ACC112 (cell line): ENCODE results near the gene NT5DC2.

ENCODE experiments used
- H2AFZ ChIP-seq: fragments of 200-600 bp; sonication (generic); one replicate; pipeline ENCODE4 v1.6.0; 2017; ENCODE audit warnings: antibody characterized with exemption, low read length; ENCODE audit not compliant: unreplicated experiment
- H3K27ac ChIP-seq: fragments of 200-600 bp; sonication (generic); 2 replicates; pipeline ENCODE4 v1.5.1; 2014; ENCODE audit warnings: low read depth, mild to moderate bottlenecking, antibody characterized with exemption, low read length, moderate library complexity
- H3K27me3 ChIP-seq: fragments of 200-600 bp; sonication (generic); 2 replicates; pipeline ENCODE4 v1.6.1; 2014; ENCODE audit warnings: mild to moderate bottlenecking, antibody characterized with exemption, low read length, moderate library complexity, mixed read lengths; ENCODE audit not compliant: insufficient read depth
- H3K36me3 ChIP-seq: fragments of 200-600 bp; sonication (generic); 2 replicates; pipeline ENCODE4 v1.6.1; 2016; ENCODE audit warnings: mild to moderate bottlenecking, antibody characterized with exemption, low read length, moderate library complexity, mixed read lengths; ENCODE audit not compliant: insufficient read depth
- H3K4me1 ChIP-seq: fragments of 200-600 bp; sonication (generic); one replicate; pipeline ENCODE4 v1.6.1; 2016; ENCODE audit warnings: low read length, mixed read lengths; ENCODE audit not compliant: insufficient read depth, unreplicated experiment, control insufficient read depth
- H3K4me3 ChIP-seq: fragments of 200-600 bp; sonication (generic); 2 replicates; pipeline ENCODE4 v1.5.1; 2014; ENCODE audit warnings: mild to moderate bottlenecking, low read depth, low read length
- H3K79me2 ChIP-seq: fragments of 200-600 bp; sonication (generic); one replicate; pipeline ENCODE4 v1.6.0; 2016; ENCODE audit warnings: low read length; ENCODE audit not compliant: control insufficient read depth, unreplicated experiment, insufficient read depth

NT5DC2 gene

GRCh38 chr3:52523386-52524257 lies 10.0 kb downstream of the NT5DC2 start:
- Histone ChIP-seq H2AFZ (no peak overlapping the region), H3K79me2 (no peaks in the 10 kb centered on the region), H3K4me1 (peaks cover 8% of the 10 kb centered on the region), H3K36me3 (peaks cover 5% of the 10 kb centered on the region; the same call in 1 of the 2 replicates), H3K4me3 (no peak overlapping the region), H3K27ac (no peak overlapping the region), H3K27me3 (no peaks in the 10 kb centered on the region)

GRCh38 chr3:52522651-52523251 lies 10.9 kb downstream of the NT5DC2 start:
- Histone ChIP-seq H3K4me3 (no peak overlapping the region), H3K36me3 (no peaks in the 10 kb centered on the region), H3K79me2 (no peaks in the 10 kb centered on the region), H3K27ac (no peak overlapping the region), H3K27me3 (no peaks in the 10 kb centered on the region), H2AFZ (no peak overlapping the region), H3K4me1 (peaks cover 8% of the 10 kb centered on the region)

DNA sequence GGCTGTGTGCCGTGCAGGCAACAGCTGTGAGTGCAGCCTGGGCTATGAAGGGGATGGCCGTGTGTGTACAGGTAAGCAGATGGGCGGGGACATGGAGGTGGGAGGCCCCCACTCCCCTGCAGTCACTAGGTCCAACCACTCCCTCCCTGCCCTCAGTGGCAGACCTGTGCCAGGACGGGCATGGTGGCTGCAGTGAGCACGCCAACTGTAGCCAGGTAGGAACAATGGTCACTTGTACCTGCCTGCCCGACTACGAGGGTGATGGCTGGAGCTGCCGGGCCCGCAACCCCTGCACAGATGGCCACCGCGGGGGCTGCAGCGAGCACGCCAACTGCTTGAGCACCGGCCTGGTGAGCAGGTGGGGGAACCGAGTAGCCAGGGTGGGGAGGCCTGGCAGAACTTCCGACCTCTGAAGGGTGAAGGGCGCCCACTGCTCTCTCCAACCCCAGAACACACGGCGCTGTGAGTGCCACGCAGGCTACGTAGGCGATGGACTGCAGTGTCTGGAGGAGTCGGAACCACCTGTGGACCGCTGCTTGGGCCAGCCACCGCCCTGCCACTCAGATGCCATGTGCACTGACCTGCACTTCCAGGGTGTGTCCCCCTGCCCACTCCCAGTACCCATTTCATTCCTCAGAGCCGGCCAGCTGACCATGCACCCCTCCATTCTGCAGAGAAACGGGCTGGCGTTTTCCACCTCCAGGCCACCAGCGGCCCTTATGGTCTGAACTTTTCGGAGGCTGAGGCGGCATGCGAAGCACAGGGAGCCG lies 11.6 kb downstream of the NT5DC2 start:
- Histone ChIP-seq H2AFZ (no peak overlapping the region), H3K79me2 (no peaks in the 10 kb centered on the region), H3K4me1 (peaks cover 4% of the 10 kb centered on the region), H3K36me3 (no peaks in the 10 kb centered on the region), H3K27ac (no peak overlapping the region), H3K4me3 (no peak overlapping the region), H3K27me3 (no peaks in the 10 kb centered on the region)

GRCh38 chr3:52521488-52521824 lies 12.2 kb downstream of the NT5DC2 start:
- no peak overlapping the region for H3K27ac ChIP-seq
- no peak overlapping the region for H3K4me3 ChIP-seq
- no peaks in the 10 kb centered on the region for H3K4me1 ChIP-seq
- H3K36me3 ChIP-seq, result no peaks in the 10 kb centered on the region
- H3K27me3 ChIP-seq, result no peaks in the 10 kb centered on the region
- H3K79me2 ChIP-seq, result no peaks in the 10 kb centered on the region
- no peak overlapping the region for H2AFZ ChIP-seq

GRCh38 chr3:52520716-52521487 lies 12.8 kb downstream of the NT5DC2 start:
- Histone ChIP-seq H3K27ac (no peak overlapping the region), H3K36me3 (no peaks in the 10 kb centered on the region), H2AFZ (no peak overlapping the region), H3K27me3 (no peaks in the 10 kb centered on the region), H3K4me3 (no peak overlapping the region), H3K4me1 (no peaks in the 10 kb centered on the region), H3K79me2 (no peaks in the 10 kb centered on the region)

DNA sequence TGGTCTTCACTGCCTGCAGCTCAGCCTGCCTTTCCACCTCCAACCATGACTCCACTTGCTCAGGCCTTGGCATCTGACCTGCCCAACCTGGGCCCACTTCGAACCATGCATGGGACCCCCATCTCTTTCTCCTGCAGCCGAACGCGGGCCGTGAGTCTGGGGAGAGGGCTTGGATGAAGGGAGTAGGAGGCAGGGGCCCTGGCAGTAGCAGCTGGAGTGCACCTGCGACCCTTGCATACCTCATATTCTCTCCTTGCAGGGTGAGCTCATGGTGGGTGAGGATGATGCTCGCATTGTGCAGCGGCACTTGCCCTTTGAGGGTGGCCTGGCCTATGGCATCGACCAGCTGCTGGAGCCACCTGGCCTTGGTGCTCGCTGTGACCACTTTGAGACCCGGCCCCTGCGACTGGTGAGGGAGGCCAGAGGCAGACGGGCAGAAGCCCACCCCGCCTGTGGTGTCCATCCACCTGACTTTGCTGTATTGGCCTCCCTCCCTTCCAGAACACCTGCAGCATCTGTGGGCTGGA lies 13.5 kb downstream of the NT5DC2 start:
- Histone ChIP-seq H3K4me3 (no peak overlapping the region), H3K4me1 (no peaks in the 10 kb centered on the region), H3K27me3 (no peaks in the 10 kb centered on the region)

GRCh38 chr3:52519445-52520140 lies 14.1 kb downstream of the NT5DC2 start:
- Histone ChIP-seq H2AFZ (no peak overlapping the region), H3K36me3 (no peaks in the 10 kb centered on the region), H3K79me2 (no peaks in the 10 kb centered on the region), H3K27ac (no peak overlapping the region), H3K4me3 (no peak overlapping the region), H3K27me3 (no peaks in the 10 kb centered on the region), H3K4me1 (no peaks in the 10 kb centered on the region)

More for the DNA sequence above, 13.5 kb downstream of the NT5DC2 start:
- H3K27ac ChIP-seq, result no peak overlapping the region
- no peaks in the 10 kb centered on the region for H3K36me3 ChIP-seq
- no peak overlapping the region for H2AFZ ChIP-seq
- H3K79me2 ChIP-seq, result no peaks in the 10 kb centered on the region

GRCh38 chr3:52518723-52519444 lies 14.8 kb downstream of the NT5DC2 start:
- Histone ChIP-seq H3K36me3 (no peaks in the 10 kb centered on the region), H2AFZ (peak overlapping the region; percentile 50), H3K4me3 (peak overlapping the region; percentile 42), H3K27ac (no peak overlapping the region), H3K79me2 (no peaks in the 10 kb centered on the region), H3K27me3 (no peaks in the 10 kb centered on the region), H3K4me1 (no peaks in the 10 kb centered on the region)

DNA sequence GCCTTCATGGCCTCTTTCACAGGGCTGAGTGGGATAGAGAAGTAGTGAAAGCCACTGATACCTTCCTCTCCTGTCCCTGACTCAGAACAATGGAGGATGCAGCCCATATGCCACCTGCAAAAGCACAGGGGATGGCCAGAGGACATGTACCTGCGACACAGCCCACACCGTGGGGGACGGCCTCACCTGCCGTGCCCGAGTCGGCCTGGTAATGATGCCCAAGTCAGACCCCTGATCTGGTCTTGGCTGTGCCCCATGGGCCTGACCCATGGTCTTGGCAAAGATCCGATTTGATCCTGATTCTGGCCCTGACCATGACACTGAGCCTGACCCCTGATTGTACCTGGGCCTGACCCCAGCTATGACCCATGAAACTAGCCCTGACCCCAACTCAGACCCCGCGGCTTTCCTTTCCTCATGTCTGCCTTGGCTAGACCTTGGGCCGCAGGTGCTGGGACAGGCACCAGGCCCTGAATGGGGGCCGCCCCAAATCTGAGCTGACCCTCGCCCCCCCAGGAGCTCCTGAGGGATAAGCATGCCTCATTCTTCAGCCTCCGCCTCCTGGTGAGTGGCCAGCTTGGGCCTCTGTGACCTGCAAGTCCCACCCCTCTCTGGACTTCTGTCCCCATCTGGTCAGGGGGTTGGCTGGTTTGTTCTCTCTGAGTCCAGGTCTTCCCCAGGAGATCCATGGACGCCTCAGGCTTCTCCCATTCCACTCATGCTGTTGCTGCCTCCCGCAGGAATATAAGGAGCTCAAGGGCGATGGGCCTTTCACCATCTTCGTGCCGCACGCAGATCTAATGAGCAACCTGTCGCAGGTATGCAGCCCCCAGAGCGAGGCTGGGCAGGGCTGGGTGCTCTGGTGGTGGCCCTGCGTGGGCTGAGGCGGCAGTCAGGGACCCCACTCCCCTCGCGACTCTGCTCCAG lies 15.6 kb downstream of the NT5DC2 start:
- no peaks in the 10 kb centered on the region for H3K79me2 ChIP-seq
- no peak overlapping the region for H2AFZ ChIP-seq
- no peaks in the 10 kb centered on the region for H3K27me3 ChIP-seq
- H3K4me3 ChIP-seq, result peak overlapping the region; percentile 42
- H3K36me3 ChIP-seq, result no peaks in the 10 kb centered on the region
- no peaks in the 10 kb centered on the region for H3K4me1 ChIP-seq
- H3K27ac ChIP-seq, result no peak overlapping the region
